ENCODE measurements around the gene APOBEC4. TPM values are rescaled to one million over a fixed set of nuclear protein-coding genes. Genes with fewer than 3 reads are reported as not detected.

Gene APOBEC4
- total and polyA plus RNA-seq, 2 of the 8 experiments (the other 6 are each of a cell fraction or from before 2014, with no cell fraction given): not detected

GRCh38 chr1:183622013-183622412 lies 31.1 kb downstream of the APOBEC4 start (continued):
- TF ChIP-seq RAD21 (IDR thresholded peaks at IDR 0.05 in 1 of 2, conservative IDR thresholded peaks at IDR 0.05 in 1 of 2; ENCODE audit: low read depth in 2 of 2, low read length in 2 of 2): no peak
- TF ChIP-seq SP2 (IDR thresholded peaks at IDR 0.05; ENCODE audit: low read length): no peak
- TF ChIP-seq KDM4A (IDR thresholded peaks at IDR 0.05; ENCODE audit: low read depth, low read length, severe bottlenecking): no peak
- no peak for TF ChIP-seq HDAC6 (IDR thresholded peaks at IDR 0.05; ENCODE audit: low read depth, low read length)
- no peak for TF ChIP-seq CBX8 (IDR thresholded peaks at IDR 0.05; ENCODE audit: borderline replicate concordance, low read depth, low read length)
